ENCODE data around the gene TEX55. TPM values are rescaled to one million over a fixed set of nuclear protein-coding genes. Genes with fewer than 3 reads are reported as not detected.

TEX55 gene
- total and polyA plus RNA-seq, 2 donors (not counting 1 experiment from before 2014, with no cell fraction given) = not detected

DNA sequence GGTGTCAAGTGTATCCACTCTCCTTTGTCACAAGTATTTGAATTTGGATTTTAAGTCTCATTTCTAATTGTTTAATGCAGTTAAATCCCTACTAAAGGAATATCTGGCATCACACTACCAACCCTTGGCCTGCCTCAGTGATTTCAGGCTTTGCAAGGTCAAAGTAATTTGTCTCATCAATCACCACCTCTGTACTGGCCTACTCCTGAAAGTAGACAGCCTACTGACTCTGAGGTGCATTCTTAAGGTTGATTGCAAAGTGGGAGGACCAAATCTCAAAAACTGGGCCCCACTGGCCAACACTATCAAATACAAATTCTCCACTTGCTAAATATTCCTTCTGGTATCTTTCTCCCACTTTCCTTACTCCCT is 851 bp upstream of the TEX55 start:
- no peaks in the 10 kb centered on the region for H3K27me3 Mint-ChIP-seq
- H3K9me3 ChIP-seq (ENCODE audit: control extremely low read depth in 1 of 3, control insufficient read depth in 2 of 3, insufficient read depth in 1 of 3, low read length in 2 of 3) = no peaks in the 10 kb centered on the region
- intact Hi-C loops (cut with micrococcal nuclease) = loop anchor here (2.0 kb wide), 1 partner anchor 208 kb away; no protein-coding TSS in a partner anchor
- H3K79me2 ChIP-seq (ENCODE audit: control insufficient read depth, insufficient read depth, low read length) = no peaks in the 10 kb centered on the region
- H3K4me3 ChIP-seq (ENCODE audit: control extremely low read depth in 1 of 5, extremely low read depth in 1 of 5, insufficient read depth in 1 of 5, low read depth in 2 of 5, low read length in 4 of 5) = no peak overlapping the region
- H3K27ac Mint-ChIP-seq = no peak overlapping the region
- no peaks in the 10 kb centered on the region for H3K27me3 ChIP-seq (replicated peaks in 1 of 4; ENCODE audit: control extremely low read depth in 1 of 4, control insufficient read depth in 3 of 4, insufficient read depth in 4 of 4, low read length in 3 of 4)
- POLR2A ChIA-PET = no interaction called here
- H3K4me1 ChIP-seq (ENCODE audit: control insufficient read depth in 2 of 2, insufficient read depth in 2 of 2, low read length in 2 of 2) = no peaks in the 10 kb centered on the region
- DNase-seq = no peak
- H3K4me3 Mint-ChIP-seq = no peak overlapping the region
- no peak overlapping the region for H3K4me2 ChIP-seq (replicated peaks; ENCODE audit: low read depth, low read length, poor library complexity, severe bottlenecking)
- CTCF ChIA-PET = interaction anchor here (0.8 to 2.4 kb wide), 4 partner anchors 96 to 536 kb away, joined by 3 to 13 read pairs (median 10); partner anchors contain the start of gene B4GALT4
- no peak for ATAC-seq (ENCODE audit: low read depth)
- H3K36me3 ChIP-seq (replicated peaks in 1 of 2; ENCODE audit: control extremely low read depth in 1 of 2, control insufficient read depth in 1 of 2, extremely low read depth in 1 of 2, insufficient read depth in 2 of 2, low read length in 1 of 2) = no peaks in the 10 kb centered on the region
- TF ChIP-seq, protein P1, sequence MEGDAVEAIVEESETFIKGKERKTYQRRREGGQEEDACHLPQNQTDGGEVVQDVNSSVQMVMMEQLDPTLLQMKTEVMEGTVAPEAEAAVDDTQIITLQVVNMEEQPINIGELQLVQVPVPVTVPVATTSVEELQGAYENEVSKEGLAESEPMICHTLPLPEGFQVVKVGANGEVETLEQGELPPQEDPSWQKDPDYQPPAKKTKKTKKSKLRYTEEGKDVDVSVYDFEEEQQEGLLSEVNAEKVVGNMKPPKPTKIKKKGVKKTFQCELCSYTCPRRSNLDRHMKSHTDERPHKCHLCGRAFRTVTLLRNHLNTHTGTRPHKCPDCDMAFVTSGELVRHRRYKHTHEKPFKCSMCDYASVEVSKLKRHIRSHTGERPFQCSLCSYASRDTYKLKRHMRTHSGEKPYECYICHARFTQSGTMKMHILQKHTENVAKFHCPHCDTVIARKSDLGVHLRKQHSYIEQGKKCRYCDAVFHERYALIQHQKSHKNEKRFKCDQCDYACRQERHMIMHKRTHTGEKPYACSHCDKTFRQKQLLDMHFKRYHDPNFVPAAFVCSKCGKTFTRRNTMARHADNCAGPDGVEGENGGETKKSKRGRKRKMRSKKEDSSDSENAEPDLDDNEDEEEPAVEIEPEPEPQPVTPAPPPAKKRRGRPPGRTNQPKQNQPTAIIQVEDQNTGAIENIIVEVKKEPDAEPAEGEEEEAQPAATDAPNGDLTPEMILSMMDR (IDR thresholded peaks at IDR 0.05) = no peak
- no peak for TF ChIP-seq EZH2 (IDR thresholded peaks at IDR 0.05; ENCODE audit: borderline replicate concordance, insufficient read depth, low read depth, low read length, poor library complexity, severe bottlenecking)
- no peak overlapping the region for H3K9ac ChIP-seq (ENCODE audit: low read length)
- H4K20me1 ChIP-seq (ENCODE audit: control insufficient read depth, insufficient read depth, low read length, poor library complexity, severe bottlenecking) = no peaks in the 10 kb centered on the region
- no peaks in the 10 kb centered on the region for H3K9me3 Mint-ChIP-seq (ENCODE audit: insufficient read depth)
- H2AFZ ChIP-seq (ENCODE audit: insufficient read depth, low read depth, low read length, poor library complexity, severe bottlenecking) = no peak overlapping the region
- no peaks in the 10 kb centered on the region for H3K4me1 Mint-ChIP-seq
- no peak overlapping the region for H3K27ac ChIP-seq (ENCODE audit: low read length in 2 of 2)

DNA sequence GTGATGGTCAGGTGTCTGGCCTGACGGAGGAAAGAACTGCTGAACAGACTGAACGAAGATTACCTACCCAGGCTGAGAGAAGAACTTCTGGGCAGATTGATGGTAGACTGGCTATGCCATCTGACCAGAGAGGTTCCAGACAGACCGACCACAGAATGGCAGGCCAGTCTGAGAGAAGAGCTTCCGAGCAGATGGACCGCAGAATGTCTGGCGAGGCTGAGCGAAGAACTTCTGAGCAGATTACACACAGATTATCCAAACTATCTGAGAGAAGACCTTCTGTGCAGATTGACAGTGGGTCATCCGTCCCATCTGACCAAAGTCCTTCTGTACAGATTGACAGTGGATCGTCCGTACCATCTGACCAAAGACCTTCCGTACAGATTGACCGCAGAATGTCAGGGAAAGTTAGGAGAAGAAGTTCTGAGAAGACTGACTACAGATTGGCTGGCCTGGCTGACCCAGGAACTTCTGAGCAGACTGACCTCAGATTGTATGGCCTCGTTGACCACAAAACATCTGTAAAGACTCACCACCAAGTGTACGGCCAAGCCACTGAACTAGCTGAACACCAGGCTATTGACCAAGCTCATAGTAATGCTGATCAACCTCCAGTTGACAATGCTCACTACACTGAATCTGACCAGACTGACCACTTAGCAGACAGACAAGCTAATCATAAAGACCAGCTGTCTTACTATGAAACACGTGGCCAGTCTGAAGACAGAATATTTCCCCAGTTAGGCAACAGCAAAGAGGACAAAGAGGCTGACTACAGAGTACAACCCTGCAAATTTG is 812 bp downstream of the TEX55 start:
- ATAC-seq (ENCODE audit: low read depth) = no peak
- Histone ChIP-seq H3K79me2 (ENCODE audit: control insufficient read depth, insufficient read depth, low read length) (no peaks in the 10 kb centered on the region), H3K4me3 (ENCODE audit: control extremely low read depth in 1 of 5, extremely low read depth in 1 of 5, insufficient read depth in 1 of 5, low read depth in 2 of 5, low read length in 4 of 5) (no peak overlapping the region), H3K27ac (ENCODE audit: low read length in 2 of 2) (no peak overlapping the region), H3K27me3 (replicated peaks in 1 of 4; ENCODE audit: control extremely low read depth in 1 of 4, control insufficient read depth in 3 of 4, insufficient read depth in 4 of 4, low read length in 3 of 4) (no peaks in the 10 kb centered on the region), H3K9me3 (ENCODE audit: control extremely low read depth in 1 of 3, control insufficient read depth in 2 of 3, insufficient read depth in 1 of 3, low read length in 2 of 3) (no peaks in the 10 kb centered on the region), H3K4me2 (replicated peaks; ENCODE audit: low read depth, low read length, poor library complexity, severe bottlenecking) (no peak overlapping the region), H3K9ac (ENCODE audit: low read length) (no peak overlapping the region), H2AFZ (ENCODE audit: insufficient read depth, low read depth, low read length, poor library complexity, severe bottlenecking) (no peak overlapping the region), H3K4me1 (ENCODE audit: control insufficient read depth in 2 of 2, insufficient read depth in 2 of 2, low read length in 2 of 2) (no peaks in the 10 kb centered on the region), H4K20me1 (ENCODE audit: control insufficient read depth, insufficient read depth, low read length, poor library complexity, severe bottlenecking) (no peaks in the 10 kb centered on the region), H3K36me3 (replicated peaks in 1 of 2; ENCODE audit: control extremely low read depth in 1 of 2, control insufficient read depth in 1 of 2, extremely low read depth in 1 of 2, insufficient read depth in 2 of 2, low read length in 1 of 2) (no peaks in the 10 kb centered on the region)
- ChIA-PET POLR2A (no interaction called here), CTCF (interaction anchor here (0.8 to 2.4 kb wide), 4 partner anchors 94 to 537 kb away, joined by 3 to 13 read pairs (median 8); partner anchors contain the start of gene B4GALT4)
- Mint-ChIP-seq H3K9me3 (ENCODE audit: insufficient read depth) (no peaks in the 10 kb centered on the region), H3K27me3 (no peaks in the 10 kb centered on the region), H3K27ac (no peak overlapping the region), H3K4me1 (no peaks in the 10 kb centered on the region), H3K4me3 (no peak overlapping the region)
- 95% methylated on average over 15 of the region's 15 CpGs for WGBS (ENCODE audit: insufficient coverage)
- DNase-seq = no peak
- intact Hi-C loops (cut with micrococcal nuclease) = no loop called here
- TF ChIP-seq, protein P1 (IDR thresholded peaks at IDR 0.05) = no peak
- TF ChIP-seq EZH2 (IDR thresholded peaks at IDR 0.05; ENCODE audit: borderline replicate concordance, insufficient read depth, low read depth, low read length, poor library complexity, severe bottlenecking) = no peak

Measured in B cell (primary cell).